GM18519 (cell line): Measurements from ENCODE around the gene FUZ.

Source experiments
- ATAC-seq: cut with Tn5 transposase; IDR thresholded peaks from one replicate; pipeline ENCODE4 v1.9.1; 2021; ENCODE audit warnings: mild to moderate bottlenecking, moderate library complexity; ENCODE audit not compliant: unreplicated experiment, low FRiP score

Gene FUZ

DNA sequence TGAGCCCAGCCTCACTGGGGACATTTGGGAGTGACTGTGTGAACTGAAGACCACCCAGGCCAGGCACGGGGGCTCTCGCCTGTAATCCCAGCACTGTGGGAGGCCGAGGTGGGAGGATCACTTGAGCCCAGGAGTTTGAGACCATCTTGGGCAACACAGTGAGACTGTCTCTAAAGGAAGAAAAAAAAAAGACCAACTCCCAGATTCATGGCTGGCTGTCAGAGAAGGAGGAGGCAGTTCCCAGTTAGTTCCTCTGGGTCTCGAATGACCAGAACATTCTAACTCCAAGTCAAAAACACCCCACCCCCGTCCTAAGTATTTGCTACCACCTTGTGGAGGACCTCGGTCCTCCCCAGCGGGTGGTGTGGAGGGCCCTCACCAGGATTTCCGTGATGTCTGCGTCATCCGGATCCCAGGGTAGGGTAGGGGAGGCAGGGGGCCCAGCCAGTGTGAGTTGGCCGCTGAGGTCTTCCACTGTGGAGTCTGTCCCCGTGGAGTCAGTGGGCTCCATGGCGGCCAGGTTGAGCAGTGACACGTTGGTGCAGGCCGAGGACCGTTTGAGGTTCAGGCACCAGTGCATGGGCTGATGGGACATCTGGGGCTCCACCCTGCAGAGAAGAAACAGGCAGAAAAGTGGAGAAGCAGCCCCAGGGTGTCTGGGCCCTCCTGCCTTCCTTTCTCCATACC, 51.3 kb downstream of the FUZ start:
- no peak for ATAC-seq

DNA sequence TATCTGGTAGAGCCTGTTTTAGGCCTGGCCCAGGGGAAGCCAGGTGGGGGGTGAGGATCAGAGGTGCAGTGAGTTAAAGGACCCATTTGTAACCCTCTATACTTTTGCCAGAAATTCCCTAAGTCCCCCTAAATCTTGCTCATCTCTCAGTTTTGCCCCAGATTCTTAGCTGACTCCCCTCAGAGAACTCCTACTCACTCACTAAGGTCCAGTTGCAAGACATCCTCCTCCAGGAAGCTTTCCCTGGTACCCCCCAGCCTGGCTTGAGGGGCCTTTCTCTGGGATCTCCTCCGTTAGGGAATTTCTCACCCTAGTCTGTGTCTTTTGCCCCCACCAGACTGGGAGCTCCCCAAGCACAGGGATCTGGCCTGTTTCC, 51.9 kb downstream of the FUZ start:
- no peak for ATAC-seq

DNA sequence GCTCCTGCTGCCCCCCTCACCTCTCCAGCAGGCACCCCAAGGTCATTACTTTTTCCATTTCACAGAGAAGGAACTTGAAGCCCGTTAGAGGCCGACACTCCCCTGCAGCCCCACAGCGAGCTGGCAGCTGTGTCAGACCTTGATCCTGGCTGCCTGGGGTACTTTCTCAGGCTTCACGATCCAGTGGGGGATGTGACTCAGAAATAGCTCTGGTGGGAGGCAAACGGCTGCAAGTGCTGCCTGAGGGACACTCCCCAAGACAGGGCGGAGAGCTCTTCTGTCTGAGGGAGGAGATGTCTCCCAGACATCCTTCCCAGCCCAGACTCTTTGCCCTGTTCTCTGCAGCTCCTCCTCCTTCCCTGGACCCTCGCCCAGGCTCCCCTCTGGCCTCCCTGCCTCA, 54.8 kb downstream of the FUZ start:
- ATAC-seq: no peak
